Measurements from ENCODE around the gene GADL1. TPM values are rescaled to one million over a fixed set of nuclear protein-coding genes. Genes with fewer than 3 reads are reported as not detected.

GADL1 gene
- total and polyA plus RNA-seq, 2 donors from 2014 or later = 0.22 to 0.54 TPM

DNA sequence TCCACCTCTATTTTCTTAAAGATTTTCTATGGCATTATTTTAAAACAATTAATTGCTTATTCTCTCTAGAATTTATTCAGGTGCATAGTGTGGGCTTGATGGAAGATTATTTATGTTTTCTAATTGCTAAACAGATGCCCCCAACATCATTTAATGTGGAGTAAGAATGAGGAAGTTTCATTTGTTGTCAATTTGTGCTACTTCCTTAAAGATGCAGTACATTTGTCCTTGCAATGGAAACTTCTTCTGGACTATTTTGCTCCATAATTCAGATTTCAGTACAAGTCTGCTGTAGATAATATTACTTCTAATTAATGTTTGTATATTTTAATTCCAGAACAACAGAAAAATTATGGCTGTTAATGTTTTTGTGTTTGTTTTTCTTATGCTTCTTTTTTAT lies 183.3 kb downstream of the GADL1 start:
- Histone ChIP-seq H3K9ac (ENCODE audit: low read length in 3 of 3) (no peak overlapping the region), H3K4me3 (ENCODE audit: low read length in 3 of 3) (no peak overlapping the region), H3K36me3 (ENCODE audit: control insufficient read depth in 2 of 3, insufficient read depth in 3 of 3, low read length in 3 of 3) (no peaks in the 10 kb centered on the region), H3K27me3 (ENCODE audit: control insufficient read depth, insufficient read depth, low read length) (no peaks in the 10 kb centered on the region), H3K27ac (ENCODE audit: low read depth in 2 of 2, low read length in 2 of 2) (no peak overlapping the region), H3K9me3 (ENCODE audit: control insufficient read depth in 2 of 3, insufficient read depth in 1 of 3, low read length in 3 of 3) (no peaks in the 10 kb centered on the region), H3K4me1 (ENCODE audit: control insufficient read depth in 2 of 3, insufficient read depth in 2 of 3, low read depth in 1 of 3, low read length in 3 of 3) (no peaks in the 10 kb centered on the region)
- intact Hi-C loops (cut with DNase I) = no loop called here
- DNase-seq (no peak), FAIRE-seq (no peak)
- no peak for TF ChIP-seq CTCF (IDR thresholded peaks at IDR 0.05; ENCODE audit: borderline replicate concordance, extremely low read depth, insufficient read depth)

- Histone ChIP-seq H3K4me3 (ENCODE audit: low read length in 3 of 3) (no peak overlapping the region), H3K27ac (ENCODE audit: low read depth in 2 of 2, low read length in 2 of 2) (no peak overlapping the region), H3K27me3 (ENCODE audit: control insufficient read depth, insufficient read depth, low read length) (no peaks in the 10 kb centered on the region), H3K36me3 (ENCODE audit: control insufficient read depth in 2 of 3, insufficient read depth in 3 of 3, low read length in 3 of 3) (no peaks in the 10 kb centered on the region), H3K4me1 (ENCODE audit: control insufficient read depth in 2 of 3, insufficient read depth in 2 of 3, low read depth in 1 of 3, low read length in 3 of 3) (no peaks in the 10 kb centered on the region), H3K9ac (ENCODE audit: low read length in 3 of 3) (no peak overlapping the region), H3K9me3 (ENCODE audit: control insufficient read depth in 2 of 3, insufficient read depth in 1 of 3, low read length in 3 of 3) (no peaks in the 10 kb centered on the region)
- TF ChIP-seq CTCF (IDR thresholded peaks at IDR 0.05; ENCODE audit: borderline replicate concordance, extremely low read depth, insufficient read depth) = no peak
- no peak for DNase-seq
- intact Hi-C loops (cut with DNase I) = no loop called here
- FAIRE-seq = no peak
Measured at GRCh38 chr3:30710017-30710416, 184.4 kb downstream of the GADL1 start.

DNA sequence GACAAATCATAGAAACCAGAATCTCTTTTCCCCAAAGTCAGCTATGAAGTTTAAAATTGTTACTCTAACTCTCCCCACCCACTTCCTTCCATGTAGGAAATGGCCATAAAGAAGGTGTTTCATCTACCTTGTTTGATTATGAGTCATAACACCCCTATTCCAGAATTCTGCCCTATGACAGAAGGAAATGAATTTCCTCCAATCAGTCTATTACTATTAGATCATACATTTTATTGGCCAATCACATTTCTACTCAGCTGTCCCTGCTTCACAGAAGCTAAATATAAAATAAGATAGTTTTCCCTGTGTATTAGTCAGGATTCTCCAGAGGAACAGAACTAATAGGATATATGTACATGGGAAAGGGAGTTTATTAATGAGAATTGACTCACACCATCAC lies 186.0 kb downstream of the GADL1 start:
- TF ChIP-seq CTCF (IDR thresholded peaks at IDR 0.05; ENCODE audit: borderline replicate concordance, extremely low read depth, insufficient read depth) = no peak
- H3K36me3 ChIP-seq (ENCODE audit: control insufficient read depth in 2 of 3, insufficient read depth in 3 of 3, low read length in 3 of 3) = no peaks in the 10 kb centered on the region
- intact Hi-C loops (cut with DNase I) = no loop called here
- H3K27me3 ChIP-seq (ENCODE audit: control insufficient read depth, insufficient read depth, low read length) = no peaks in the 10 kb centered on the region
- H3K4me3 ChIP-seq (ENCODE audit: low read length in 3 of 3) = no peak overlapping the region
- FAIRE-seq = no peak
- no peaks in the 10 kb centered on the region for H3K4me1 ChIP-seq (ENCODE audit: control insufficient read depth in 2 of 3, insufficient read depth in 2 of 3, low read depth in 1 of 3, low read length in 3 of 3)
- no peak overlapping the region for H3K9ac ChIP-seq (ENCODE audit: low read length in 3 of 3)
- DNase-seq = no peak
- no peak overlapping the region for H3K27ac ChIP-seq (ENCODE audit: low read depth in 2 of 2, low read length in 2 of 2)
- H3K9me3 ChIP-seq (ENCODE audit: control insufficient read depth in 2 of 3, insufficient read depth in 1 of 3, low read length in 3 of 3) = peaks cover 0 to under 1% (median 0%) of the 10 kb centered on the region in 3 donors

- no peak overlapping the region for H3K9ac ChIP-seq (ENCODE audit: low read length in 3 of 3)
Measured at GRCh38 chr3:30707825-30708224, 186.6 kb downstream of the GADL1 start.

More at GRCh38 chr3:30707825-30708224, 186.6 kb downstream of the GADL1 start:
- DNase-seq (no peak), FAIRE-seq (peak; percentile 47)
- no peaks in the 10 kb centered on the region for H3K36me3 ChIP-seq (ENCODE audit: control insufficient read depth in 2 of 3, insufficient read depth in 3 of 3, low read length in 3 of 3)
- H3K4me1 ChIP-seq (ENCODE audit: control insufficient read depth in 2 of 3, insufficient read depth in 2 of 3, low read depth in 1 of 3, low read length in 3 of 3) = no peaks in the 10 kb centered on the region
- intact Hi-C loops (cut with DNase I) = no loop called here
- H3K9me3 ChIP-seq (ENCODE audit: control insufficient read depth in 2 of 3, insufficient read depth in 1 of 3, low read length in 3 of 3) = peaks cover 0 to 7% (median 0%) of the 10 kb centered on the region in 3 donors
- no peak overlapping the region for H3K4me3 ChIP-seq (ENCODE audit: low read length in 3 of 3)
- H3K27ac ChIP-seq (ENCODE audit: low read depth in 2 of 2, low read length in 2 of 2) = no peak overlapping the region
- TF ChIP-seq CTCF (IDR thresholded peaks at IDR 0.05; ENCODE audit: borderline replicate concordance, extremely low read depth, insufficient read depth) = no peak
- no peaks in the 10 kb centered on the region for H3K27me3 ChIP-seq (ENCODE audit: control insufficient read depth, insufficient read depth, low read length)

Measured in kidney (tissue), 14 donors.